GM19468 (cell line): ENCODE data around the gene S1PR3.
"Not testable (repeated sequence)": the region's sequence is repeated elsewhere in the genome, so short reads cannot be mapped to it uniquely, and the experiment has no call there.

ENCODE experiments used
- ATAC-seq: cut with Tn5 transposase; IDR thresholded peaks from one replicate; pipeline ENCODE4 v1.9.1; 2021; ENCODE audit warnings: mild to moderate bottlenecking, moderate library complexity, moderate number of reproducible peaks; ENCODE audit not compliant: unreplicated experiment; ENCODE audit errors: extremely low read depth

S1PR3 gene

DNA sequence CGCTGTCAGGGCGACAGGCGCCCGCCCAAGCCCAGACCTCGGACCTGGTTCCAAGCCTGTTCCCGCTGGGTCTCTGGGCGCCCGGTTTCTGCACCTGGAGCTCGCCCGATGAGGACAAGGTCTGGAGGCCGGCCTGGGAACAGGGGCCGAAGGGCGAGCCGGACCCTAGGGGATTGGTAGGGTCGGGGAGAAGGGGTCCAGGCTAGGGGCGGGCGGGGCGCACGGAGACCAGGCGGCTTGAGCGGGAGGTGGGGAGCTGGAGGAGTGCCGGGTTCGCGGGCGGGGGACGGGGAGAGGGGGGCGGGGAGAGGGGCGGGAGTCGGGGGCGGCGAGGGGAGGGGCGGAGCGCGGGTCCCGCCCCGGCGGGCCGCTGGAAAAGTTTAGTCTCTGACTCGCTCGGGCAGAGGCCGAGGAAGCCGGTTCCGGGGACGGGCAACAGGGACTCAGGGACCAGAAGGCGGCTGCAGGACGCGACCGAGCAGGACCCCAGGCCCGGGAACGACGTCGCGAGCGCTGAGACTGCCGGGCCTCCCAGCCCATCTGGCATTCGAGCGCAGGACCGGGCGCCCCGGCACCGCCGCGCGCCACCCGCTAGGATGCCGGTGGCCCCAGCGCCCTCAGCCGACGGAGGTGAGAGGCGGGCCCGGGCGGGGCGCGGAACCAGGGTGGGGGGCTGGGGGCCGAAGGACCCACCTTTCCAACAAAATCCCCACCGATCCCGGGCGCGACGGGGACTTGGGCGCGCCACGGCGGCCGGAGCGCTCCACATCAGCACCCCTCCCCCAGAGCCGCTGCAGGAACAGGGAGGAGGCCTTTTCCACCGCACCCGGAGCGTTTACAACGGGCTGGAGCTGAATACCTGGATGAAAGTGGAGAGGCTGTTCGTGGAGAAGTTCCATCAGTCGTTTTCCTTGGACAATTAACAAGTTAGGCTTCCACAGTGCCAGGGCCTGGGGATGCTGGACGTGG, at the start of gene S1PR3:
Gene S1PR3 (plus strand): TSS at position 403 of the 969 bp plus-strand sequence. CDS start 9,733 bp downstream, outside the sequence.
- no peak for ATAC-seq

DNA sequence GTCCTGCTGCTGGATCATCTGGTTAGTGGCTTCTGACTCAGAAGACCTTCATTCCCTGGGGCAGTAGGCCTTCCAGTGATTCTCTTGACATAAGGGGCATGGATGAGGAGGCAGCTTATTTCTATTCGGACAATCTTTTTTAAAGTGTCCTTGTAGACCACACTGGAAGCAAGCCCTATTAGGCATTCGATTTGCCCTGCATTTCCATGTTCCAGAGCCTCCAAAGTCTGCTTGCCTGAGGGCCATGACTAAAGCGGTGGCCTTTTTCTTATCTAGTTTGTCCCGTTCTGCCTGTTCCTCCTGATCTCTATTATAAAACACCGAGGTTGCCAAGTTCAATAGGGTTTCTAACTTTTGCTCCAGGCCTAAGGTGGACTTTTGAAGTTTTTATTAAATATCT, 49.7 kb upstream of the S1PR3 start:
- ATAC-seq, result not testable (repeated sequence)

DNA sequence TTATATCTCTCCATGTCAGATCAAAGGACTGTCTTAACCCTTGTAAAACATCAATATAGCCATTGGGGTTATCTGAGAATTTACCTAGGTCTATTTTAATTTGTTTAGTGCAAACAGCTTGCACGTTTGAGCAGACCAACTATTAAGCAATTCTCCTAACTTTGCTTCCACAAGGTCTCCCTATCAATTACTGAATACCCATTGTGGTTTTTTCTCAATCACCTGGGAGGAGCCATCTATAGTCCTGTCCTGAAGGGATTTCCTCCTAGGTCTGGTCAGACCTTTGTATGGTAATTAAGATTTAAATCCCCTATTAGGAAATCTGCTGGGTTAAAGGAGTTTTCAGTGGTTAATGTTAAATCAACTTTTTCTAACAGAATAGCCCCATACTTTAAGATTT, 48.9 kb upstream of the S1PR3 start:
- no peak for ATAC-seq

- no peak for ATAC-seq
These were observed 45.5 kb upstream of the S1PR3 start for GRCh38 chr9:88945636-88946333.

DNA sequence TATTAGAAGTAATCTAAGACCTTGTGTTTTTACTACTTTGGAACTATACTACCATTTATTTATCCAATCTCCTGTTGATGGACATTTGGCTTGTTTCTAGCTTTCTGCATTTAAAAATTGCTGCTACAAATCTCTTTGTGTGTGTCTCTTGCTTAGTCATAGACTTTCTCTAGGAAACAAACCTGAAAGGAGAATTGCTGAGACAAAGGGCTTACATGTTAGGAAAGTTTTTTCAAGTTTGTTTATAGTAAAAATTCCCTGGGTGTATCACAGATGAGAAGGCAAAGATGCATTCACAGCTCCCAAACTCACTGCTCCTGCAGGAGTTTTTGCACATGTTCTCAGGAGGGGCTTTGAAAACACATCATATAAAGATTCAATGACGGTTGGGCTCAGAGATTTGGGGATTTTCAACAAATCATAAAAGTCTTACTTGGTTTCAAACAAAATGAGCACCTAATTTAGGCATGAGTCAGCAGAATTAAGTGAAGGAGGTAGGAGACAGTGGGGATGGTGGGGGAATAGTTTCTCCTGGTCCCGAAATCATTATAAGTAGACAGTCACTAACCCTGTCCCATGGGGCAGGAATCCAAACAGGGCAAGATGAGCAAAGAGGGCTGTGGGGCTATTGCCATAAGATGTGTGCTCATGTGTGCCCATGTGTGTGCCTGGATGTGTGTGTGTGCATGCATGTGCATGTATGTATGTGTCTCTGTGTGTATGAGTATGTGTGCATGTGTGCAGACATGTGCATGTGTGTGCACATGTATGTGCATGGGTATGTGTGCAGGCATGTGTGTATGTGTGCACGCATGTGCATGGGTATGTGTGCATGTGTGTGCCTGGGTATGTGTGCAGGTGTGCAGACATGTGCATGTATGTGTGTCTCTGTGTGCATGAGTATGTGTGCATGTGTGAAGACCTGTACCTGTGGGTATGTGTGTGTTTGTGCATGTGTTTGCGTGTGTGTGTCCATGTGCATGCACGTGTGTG, 43.4 kb upstream of the S1PR3 start:
- no peak for ATAC-seq

GRCh38 chr9:88949425-88949824, 41.8 kb upstream of the S1PR3 start:
- ATAC-seq, result no peak

GRCh38 chr9:88949961-88950340, 41.3 kb upstream of the S1PR3 start:
- no peak for ATAC-seq

DNA sequence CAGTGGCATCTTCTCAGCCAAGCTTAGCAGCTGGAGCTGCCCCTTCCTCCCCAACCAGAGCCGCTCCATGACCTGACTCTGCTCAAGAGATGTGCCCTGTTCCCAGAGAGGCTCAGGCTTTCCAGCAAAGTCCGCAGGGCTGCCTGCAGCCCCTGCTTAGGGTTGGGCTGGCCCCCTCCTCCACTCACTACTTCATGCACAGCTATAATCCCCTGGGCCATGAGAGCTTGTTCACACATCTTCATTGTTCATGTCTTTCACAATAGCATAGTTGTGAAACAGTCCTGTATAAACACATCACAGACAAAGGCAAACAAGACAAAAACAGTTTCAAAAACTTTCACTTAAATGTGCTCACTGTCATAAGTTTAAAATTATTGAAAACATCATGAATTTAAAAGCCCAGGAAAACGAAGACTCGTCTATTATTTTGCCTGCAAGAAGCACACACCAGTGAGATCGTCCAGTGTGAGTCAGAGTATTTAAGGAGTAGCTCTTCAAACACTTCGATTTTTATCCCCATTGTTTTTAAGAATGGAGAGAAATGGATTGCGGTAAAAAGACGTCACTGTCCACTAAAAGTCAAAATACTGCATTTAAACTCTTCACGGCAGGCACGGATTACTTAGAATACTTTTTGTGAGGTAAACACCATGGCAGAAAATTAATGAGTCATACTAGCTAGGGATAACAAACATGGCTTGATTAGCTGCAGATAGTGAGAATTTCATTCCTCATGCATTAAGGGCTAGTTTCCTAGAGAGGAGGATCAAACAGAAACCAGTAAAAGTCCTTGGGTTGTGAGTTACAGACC, 40.7 kb upstream of the S1PR3 start:
- no peak for ATAC-seq

- ATAC-seq, result no peak
These were observed 40.1 kb upstream of the S1PR3 start for GRCh38 chr9:88951155-88951542.

DNA sequence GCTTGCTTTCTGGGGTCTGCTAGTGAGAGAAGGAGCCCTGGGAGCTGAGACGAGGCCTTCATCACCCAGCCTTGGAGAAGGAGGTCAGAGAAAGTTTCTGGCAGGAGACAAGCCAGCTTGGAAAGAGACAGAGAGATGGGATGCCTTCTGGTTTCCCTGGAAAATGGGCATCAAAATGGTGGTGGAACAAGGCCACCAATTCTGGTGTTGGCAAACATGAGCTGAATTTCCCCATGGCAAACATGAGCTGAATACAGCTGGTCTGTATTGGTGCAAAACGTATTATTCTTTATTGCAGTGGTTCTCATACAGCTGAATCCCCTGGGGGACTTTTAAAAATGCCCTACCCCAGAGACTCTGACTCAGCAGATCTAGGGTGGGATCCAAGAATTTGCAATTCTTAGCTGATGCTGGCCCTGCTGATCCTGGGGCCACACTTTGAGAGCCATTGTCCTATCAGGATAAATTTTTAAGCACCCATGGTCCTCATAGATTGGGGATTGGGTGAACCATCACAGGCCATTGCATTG, 39.1 kb upstream of the S1PR3 start:
- no peak for ATAC-seq

- no peak for ATAC-seq
These were observed 38.3 kb upstream of the S1PR3 start for GRCh38 chr9:88952976-88953375.

- ATAC-seq, result no peak
These were observed 37.8 kb upstream of the S1PR3 start for GRCh38 chr9:88953381-88954029.

DNA sequence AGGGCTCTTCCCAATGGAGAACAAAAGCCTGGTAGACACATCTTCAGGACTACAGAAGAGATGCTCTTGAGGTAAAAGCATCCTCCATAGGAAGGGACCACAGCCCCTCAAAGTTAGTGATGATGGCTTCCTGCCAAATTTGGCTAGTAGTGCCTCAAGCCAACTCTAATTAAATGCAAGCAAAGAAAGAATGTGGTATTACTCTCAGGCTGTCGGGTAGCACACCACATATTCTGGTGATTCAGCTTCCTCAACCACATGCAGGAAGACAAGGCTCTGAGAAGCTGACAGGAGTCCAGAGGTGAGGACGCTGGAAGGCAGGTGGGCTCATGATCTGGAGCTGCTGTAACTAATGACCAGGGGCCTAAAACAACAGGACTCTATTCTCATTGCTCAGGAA, 37.2 kb upstream of the S1PR3 start:
- ATAC-seq, result no peak

- no peak for ATAC-seq
These were observed 33.7 kb upstream of the S1PR3 start for GRCh38 chr9:88957526-88957925.

- no peak for ATAC-seq
These were observed 31.4 kb upstream of the S1PR3 start for GRCh38 chr9:88959727-88960469.

DNA sequence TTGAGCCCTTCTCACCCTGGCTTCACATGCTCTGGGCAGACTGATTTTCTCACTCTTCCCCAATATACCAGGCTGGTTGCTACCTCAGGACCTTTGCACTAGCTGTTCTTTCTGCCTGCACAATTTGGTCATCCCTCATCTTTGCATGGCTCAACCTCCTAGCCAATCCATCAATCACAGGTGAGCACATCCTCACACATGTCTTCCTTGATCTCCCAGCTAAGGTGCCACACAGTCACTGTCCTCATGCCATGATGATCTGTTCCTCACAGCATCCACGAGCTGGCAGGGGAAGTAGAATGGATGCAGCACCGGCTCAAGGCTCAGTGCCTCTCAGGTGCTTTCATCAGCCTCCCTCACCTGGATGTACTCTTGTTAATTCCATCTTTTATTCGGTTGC, 30.6 kb upstream of the S1PR3 start:
- no peak for ATAC-seq

DNA sequence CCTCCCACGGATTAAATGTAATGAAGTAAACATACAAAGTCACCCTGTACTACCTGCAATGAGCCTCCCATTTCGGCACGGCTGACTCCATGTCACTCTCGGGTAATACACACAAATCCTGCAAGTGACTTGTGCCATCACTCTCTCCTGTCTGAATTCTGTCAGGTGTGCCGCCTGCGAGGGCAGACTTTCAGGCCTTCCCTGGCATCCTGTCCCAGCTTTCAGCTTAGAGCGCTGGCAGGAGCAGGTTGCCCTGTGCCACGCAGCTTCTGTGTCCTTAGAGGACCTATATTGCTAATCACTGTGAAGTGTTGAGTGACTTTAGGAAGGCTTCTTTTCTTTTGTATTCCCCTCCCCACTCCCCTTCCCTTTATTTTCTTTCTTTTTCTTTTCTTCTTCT, 25.8 kb upstream of the S1PR3 start:
- ATAC-seq, result no peak
